HG03103 (cell line): ENCODE results near the gene PCDH9.

ENCODE experiments used
- ATAC-seq: cut with Tn5 transposase; IDR thresholded peaks from one replicate; pipeline ENCODE4 v1.9.1; 2021; ENCODE audit warnings: low read depth; ENCODE audit not compliant: unreplicated experiment

The PCDH9 gene

GRCh38 chr13:66443926-66444325, 786.2 kb downstream of the PCDH9 start:
- no peak for ATAC-seq

- ATAC-seq = no peak
Measured at GRCh38 chr13:66440938-66441337, 789.2 kb downstream of the PCDH9 start.

DNA sequence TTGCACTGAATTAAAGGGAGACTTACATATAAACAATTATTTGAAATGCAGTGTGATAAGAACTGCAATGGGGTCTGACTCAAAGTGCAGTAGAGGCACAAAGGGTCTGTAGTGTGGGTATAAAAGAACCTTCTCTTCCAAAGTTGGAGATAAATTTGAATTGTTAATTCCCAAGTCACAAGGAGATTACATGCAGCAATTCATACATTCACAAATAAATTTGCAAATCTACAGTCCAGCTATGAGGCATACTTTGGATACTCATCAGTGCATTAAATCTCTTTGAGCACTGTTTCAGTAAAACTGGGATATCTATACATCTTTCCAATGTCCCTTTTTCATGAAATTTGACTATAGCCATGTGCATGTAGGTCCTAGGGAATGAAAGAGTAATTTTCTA, 799.4 kb downstream of the PCDH9 start:
- ATAC-seq = no peak

GRCh38 chr13:66430269-66430668, 799.9 kb downstream of the PCDH9 start:
- ATAC-seq = no peak

DNA sequence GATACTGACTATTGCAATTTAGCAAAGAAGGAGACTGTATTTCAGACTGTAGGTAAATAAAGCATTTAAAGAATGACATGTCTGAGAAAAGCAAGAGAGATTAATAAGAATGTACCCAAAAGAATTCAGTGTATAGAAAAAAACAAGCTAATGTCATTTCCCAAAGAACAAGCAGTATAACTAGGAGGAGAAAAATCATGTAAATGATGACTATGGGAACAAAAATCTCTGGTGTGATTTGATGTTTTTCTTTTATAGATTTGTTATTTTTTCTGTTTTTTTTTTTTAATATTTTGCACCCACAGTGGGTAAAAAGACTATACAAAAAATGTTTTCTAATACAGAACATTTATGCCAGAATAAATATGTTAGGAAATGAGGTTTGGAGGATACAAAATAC, 801.0 kb downstream of the PCDH9 start:
- no peak for ATAC-seq

GRCh38 chr13:66427458-66427861, 802.7 kb downstream of the PCDH9 start:
- ATAC-seq = no peak

DNA sequence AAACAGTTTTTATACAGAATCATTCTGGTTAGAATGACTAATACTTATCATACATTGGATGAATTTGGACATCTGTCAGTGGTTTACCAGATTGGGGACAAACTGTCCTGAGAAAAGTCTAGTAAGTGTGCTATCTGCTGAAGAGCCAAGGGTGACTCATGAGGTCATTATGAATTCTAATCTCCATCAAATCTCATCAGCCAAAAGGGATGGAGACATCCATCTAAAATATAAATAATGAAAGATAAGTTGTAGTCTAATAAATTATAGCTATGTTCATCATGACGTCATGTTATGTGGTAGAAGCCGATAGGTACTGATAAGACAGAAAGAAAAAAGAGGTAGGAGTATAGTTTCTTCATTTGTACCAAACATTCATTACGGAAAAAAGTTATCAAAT, 804.4 kb downstream of the PCDH9 start:
- ATAC-seq = no peak

DNA sequence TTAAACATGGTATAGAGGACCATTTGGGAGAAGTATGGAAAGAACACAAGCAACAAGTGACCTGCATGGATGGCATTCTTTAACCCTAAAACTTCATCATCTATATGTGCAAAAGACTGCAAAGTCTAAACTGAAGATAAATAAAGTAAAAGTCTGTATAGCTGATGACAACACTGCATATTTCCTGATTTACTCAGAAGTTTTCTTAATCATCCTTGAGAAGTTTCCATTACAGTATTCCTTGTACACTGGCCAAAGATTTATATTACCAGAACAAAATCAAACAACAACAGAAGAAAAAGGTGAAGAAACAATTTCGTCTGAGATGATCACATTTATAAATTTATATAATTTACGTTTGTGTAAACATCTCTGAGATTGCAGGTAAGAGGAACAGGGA, 805.7 kb downstream of the PCDH9 start:
- ATAC-seq = no peak

GRCh38 chr13:66415444-66415843, 814.7 kb downstream of the PCDH9 start:
- no peak for ATAC-seq

- no peak for ATAC-seq
Measured at GRCh38 chr13:66414066-66414800, 815.9 kb downstream of the PCDH9 start.

DNA sequence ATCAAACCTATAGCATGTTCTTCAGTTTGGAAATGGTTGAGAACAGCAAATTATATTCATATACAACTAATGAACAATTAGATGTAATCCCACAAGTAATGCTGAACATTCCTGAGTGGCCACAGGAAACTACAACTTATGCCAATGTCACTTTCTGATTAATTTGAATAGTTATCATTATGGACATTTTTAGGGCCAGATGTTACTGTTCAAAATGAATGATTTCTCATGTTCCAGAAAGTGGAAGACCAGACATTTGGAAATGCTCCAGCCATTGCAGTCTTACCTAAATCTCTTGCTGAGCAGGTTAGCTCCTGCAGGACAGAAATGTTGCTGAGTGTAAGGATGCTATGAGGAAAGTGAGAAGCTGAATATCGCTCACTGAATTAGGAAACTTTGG, 819.8 kb downstream of the PCDH9 start:
- ATAC-seq = no peak

DNA sequence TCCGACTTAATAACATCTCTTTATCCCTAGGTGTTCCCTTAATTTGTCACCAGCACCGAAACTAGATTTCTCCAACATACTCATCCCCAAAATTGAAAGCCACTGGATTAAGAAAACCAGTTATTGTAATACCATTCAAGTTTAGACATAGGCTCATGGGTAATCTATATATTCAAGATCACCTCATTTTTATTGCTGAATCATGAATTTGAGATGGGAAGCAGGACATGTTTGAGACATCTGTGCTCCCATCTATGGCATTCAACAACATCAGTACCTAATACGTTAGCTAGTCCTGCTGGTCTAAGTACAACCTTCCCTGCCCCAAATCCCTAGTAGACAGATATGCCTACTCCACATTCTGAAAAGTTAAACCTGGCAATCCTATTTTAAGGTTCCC, 820.6 kb downstream of the PCDH9 start:
- no peak for ATAC-seq

- no peak for ATAC-seq
Measured at GRCh38 chr13:66407128-66407527, 823.0 kb downstream of the PCDH9 start.

- no peak for ATAC-seq
Measured at GRCh38 chr13:66405908-66406802, 824.0 kb downstream of the PCDH9 start.

DNA sequence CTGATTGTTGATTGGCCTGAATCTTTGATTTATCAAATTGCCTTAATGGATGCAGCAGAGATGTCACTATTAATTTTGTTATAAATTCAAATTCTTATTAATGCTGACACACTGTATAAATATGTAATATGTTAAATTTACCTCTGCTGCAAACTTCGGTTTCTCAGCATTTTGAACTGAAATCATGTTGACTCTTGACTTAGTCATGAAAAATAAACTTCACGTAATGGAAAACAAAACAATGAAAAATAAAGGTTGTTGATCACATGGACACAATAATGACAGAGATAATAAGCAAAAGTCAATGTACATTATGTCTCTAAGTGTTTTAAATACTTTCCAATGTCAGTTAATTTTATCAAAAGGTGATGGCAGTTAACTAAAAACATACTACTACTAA, 827.6 kb downstream of the PCDH9 start:
- no peak for ATAC-seq

DNA sequence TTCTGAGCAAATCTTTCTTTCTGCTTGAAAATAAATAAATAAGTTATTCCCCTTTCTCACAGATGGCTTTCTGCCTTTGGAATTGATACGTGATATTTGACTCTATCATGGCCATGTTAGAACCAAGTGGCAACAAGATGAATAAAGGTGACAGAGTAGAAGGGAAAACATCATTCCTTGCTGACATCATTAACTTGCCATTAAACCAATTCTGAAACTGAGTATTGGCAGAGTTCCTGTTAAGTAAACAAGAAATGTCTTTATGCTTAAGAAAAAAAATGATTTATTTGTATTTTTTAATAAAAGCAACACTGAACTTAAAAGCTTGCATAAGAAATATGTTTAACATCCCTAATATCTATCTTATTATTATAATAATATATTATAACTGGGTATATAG, 828.1 kb downstream of the PCDH9 start:
- ATAC-seq = no peak

GRCh38 chr13:66400292-66400691, 829.8 kb downstream of the PCDH9 start:
- no peak for ATAC-seq

DNA sequence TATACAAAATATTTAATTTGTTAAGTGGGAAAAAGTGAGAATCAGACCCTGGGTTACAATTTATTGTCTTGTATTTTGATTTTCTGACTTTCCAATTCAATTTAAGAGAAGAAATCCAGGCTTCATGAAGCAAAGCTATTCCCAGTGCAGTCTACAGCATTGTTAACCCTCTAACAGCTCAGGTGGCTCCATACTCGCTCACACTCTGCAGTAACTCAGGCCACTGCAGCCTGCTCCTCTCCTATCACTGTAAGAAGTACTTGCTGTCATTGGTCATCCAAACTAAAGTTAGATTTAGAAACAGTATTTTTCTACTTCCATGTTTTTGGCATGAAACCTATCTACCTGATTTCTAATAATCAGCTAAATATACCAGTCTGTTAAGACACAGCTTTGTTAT, 830.3 kb downstream of the PCDH9 start:
- no peak for ATAC-seq

DNA sequence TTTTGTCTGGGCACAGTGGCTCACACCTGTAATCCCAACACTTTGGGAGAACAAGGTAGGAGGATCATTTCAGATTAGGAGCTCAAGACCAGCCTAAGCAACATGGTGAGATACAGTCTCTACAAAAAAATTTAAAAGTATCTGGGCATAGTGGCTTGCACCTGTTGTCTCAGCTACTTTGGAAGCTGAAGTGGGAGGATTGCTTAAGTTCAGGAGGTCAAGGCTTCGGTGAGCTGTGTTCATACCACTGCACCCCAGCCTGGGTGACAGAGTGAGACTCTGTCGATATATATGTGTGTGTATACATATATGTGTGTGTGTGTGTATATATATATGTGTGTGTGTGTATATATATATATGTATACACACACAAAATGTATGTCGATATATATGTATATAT, 833.0 kb downstream of the PCDH9 start:
- no peak for ATAC-seq

GRCh38 chr13:66391322-66391721, 838.8 kb downstream of the PCDH9 start:
- ATAC-seq = no peak

DNA sequence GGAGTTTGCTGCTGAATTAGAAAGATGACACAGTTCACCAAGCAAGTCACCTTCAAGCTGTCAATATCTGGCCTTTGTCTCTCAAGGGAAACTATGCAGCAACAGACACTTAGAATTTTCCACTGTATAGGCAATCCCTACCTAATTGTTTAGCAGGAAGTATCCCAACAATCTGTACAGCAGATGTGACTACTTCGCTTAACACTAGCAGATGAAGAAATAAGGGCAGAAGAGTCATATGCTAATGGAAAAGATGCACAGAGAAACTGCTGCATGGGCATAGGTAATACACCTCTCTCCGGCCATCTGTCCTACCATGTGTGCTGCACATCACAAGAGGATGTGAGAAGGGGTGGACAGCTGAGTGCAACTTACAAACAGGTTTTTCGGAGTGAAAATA, 851.2 kb downstream of the PCDH9 start:
- no peak for ATAC-seq

GRCh38 chr13:66377569-66377968, 852.6 kb downstream of the PCDH9 start:
- ATAC-seq = no peak
